ENCODE results near the gene B4GALT5. TPM values are rescaled to one million over a fixed set of nuclear protein-coding genes. Genes with fewer than 3 reads are reported as not detected.

B4GALT5 gene
- polyA plus RNA-seq, 2 of the 4 experiments (the other 2 are of a cell fraction) = 84.0 to 88.7 TPM

DNA sequence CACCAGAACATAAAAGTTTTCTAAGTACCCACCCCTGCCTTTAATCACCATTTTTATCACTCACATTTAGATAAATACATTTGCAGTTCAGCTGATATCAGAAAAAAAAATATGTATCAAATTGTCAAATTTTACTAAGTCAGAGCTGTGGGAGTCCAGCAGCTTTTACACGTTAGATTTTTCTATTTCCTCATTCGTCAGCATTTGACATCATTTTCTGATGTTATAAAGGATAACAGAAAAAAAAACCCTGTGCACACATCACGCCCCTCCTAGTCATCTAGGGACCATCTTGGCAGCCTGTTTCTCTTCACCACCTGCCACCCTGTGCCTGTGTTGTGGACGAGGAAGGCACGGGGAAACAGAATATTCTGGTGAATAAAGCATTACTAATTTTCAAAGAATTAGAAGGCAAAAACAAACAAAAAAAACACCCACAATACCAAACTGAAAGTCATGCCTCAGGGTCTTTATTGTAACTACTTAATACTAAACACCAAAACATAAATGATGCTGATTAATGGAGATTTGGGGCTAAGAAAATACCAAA lies 12.4 kb downstream of the B4GALT5 start (continued):
- TF ChIP-seq, protein P1, sequence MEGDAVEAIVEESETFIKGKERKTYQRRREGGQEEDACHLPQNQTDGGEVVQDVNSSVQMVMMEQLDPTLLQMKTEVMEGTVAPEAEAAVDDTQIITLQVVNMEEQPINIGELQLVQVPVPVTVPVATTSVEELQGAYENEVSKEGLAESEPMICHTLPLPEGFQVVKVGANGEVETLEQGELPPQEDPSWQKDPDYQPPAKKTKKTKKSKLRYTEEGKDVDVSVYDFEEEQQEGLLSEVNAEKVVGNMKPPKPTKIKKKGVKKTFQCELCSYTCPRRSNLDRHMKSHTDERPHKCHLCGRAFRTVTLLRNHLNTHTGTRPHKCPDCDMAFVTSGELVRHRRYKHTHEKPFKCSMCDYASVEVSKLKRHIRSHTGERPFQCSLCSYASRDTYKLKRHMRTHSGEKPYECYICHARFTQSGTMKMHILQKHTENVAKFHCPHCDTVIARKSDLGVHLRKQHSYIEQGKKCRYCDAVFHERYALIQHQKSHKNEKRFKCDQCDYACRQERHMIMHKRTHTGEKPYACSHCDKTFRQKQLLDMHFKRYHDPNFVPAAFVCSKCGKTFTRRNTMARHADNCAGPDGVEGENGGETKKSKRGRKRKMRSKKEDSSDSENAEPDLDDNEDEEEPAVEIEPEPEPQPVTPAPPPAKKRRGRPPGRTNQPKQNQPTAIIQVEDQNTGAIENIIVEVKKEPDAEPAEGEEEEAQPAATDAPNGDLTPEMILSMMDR (IDR thresholded peaks at IDR 0.05) = no peak
- TF ChIP-seq JUNB (IDR thresholded peaks at IDR 0.05) (peak; percentile 64), TFCP2L1 (CRISPR knock-in tag; IDR thresholded peaks at IDR 0.05) (no peak)

DNA sequence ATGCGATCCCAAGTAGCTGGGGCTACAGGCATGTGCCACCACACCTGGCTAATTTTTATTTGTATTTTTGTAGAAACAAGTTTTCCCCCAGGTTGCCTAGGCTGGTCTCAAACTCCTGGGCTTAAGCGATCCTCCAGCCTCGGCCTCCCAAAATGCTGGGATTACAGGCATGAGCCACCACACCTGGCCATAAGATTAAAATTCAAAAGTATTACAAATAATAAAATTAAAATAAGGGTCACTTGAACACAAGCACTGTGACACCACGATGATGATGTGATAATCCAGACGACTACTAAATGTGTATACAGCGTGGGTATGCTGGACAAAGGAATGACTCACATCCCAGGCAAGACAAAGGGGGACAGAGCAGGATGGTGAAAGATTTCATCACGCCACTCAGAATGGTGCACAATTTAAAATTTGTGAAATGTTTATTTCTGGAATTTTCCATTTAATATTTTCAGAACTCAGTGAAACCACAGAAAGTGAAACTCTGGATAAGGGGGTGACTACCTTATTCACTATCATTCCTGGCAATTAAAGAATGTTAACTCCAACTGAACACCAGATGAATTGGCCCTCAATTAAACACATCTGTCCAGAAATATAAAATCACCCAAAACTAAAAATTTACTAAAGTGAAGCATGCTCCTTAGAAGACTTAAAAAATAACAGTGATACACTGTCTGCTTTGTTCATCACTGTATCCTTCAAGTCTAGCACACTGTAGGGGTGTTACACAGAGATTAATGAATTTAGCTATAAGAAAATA lies 13.1 kb downstream of the B4GALT5 start:
- peak overlapping the region; percentile 98 for H3K27ac ChIP-seq
- DNase-seq (ENCODE audit: low read depth in 1 of 2, low spot score in 1 of 2) (peak in 1 of 2 experiments; percentile 87), ATAC-seq (peak; percentile 78 to 91), FAIRE-seq (no peak)
- ChIA-PET CTCF (interaction anchor here (1.2 kb wide), 1 partner anchor 15 kb away, joined by 3 read pairs; no protein-coding TSS in a partner anchor), POLR2A (interaction anchor here (0.6 to 1.6 kb wide), 8 partner anchors 10 to 333 kb away, joined by 3 to 5 read pairs (median 4); partner anchors contain the start of gene SLC9A8)
- H3K4me3 ChIP-seq = peak overlapping the region; percentile 14; the same call in 1 of the 3 replicates
- peak overlapping the region; percentile 85 for H3K4me2 ChIP-seq
- 6% methylated on average over 7 of the region's 7 CpGs for WGBS (ENCODE audit: missing lambda C conversion rate)
- no peaks in the 10 kb centered on the region for H3K9me3 ChIP-seq
- H3K4me1 ChIP-seq = peaks cover 93% of the 10 kb centered on the region
- TF ChIP-seq ZFP36 (IDR thresholded peaks at IDR 0.05; ENCODE audit: borderline replicate concordance, partially characterized antibody) (no peak), CBX8 (IDR thresholded peaks at IDR 0.05) (no peak), RAD21 (conservative IDR thresholded peaks at IDR 0.05 in 1 of 2, IDR thresholded peaks at IDR 0.05 in 1 of 2) (no peak; a peak in 1 of 5 replicates), EP300 (IDR thresholded peaks at IDR 0.05) (peak; percentile 64 to 65; a peak in 2 of 5 replicates), ZSCAN20 (CRISPR knock-in tag; IDR thresholded peaks at IDR 0.05) (0 out of 2 replicates have a peak, but pooled peaks have one; percentile 60), HEYL (CRISPR knock-in tag; IDR thresholded peaks at IDR 0.05) (no peak), TP53 (CRISPR knock-in tag; IDR thresholded peaks at IDR 0.05) (no peak), RNF2 (IDR thresholded peaks at IDR 0.05; ENCODE audit: borderline replicate concordance, low read depth) (no peak), NFE2L2 (conservative IDR thresholded peaks at IDR 0.05; ENCODE audit: low read length) (no peak), ZC3H11A (IDR thresholded peaks at IDR 0.05) (no peak), NPAS2 (CRISPR knock-in tag; IDR thresholded peaks at IDR 0.05; ENCODE audit: borderline replicate concordance) (no peak), FOSL2 (IDR thresholded peaks at IDR 0.05) (peak; percentile 87), FOSL2 (CRISPR knock-in tag; IDR thresholded peaks at IDR 0.05) (peak; percentile 92), CHD4 (IDR thresholded peaks at IDR 0.05; ENCODE audit: borderline replicate concordance) (no peak), CEBPB (IDR thresholded peaks at IDR 0.05) (peak; percentile 69 to 87; a peak in 3 of 4 replicates), EHMT2 (IDR thresholded peaks at IDR 0.05; ENCODE audit: low read depth) (no peak), HOXB5 (CRISPR knock-in tag; IDR thresholded peaks at IDR 0.05) (no peak), CHD2 (IDR thresholded peaks at IDR 0.05; ENCODE audit: low read length, partially characterized antibody) (no peak), NR3C1 (IDR thresholded peaks at IDR 0.05) (no peak), HOXB13 (CRISPR knock-in tag; IDR thresholded peaks at IDR 0.05; ENCODE audit: low read depth) (no peak), SMC3 (IDR thresholded peaks at IDR 0.05) (peak; percentile 34; the same call in 2 of the 3 replicates), RFX5 (IDR thresholded peaks at IDR 0.05) (no peak), JUNB (IDR thresholded peaks at IDR 0.05) (peak; percentile 81)
- TF ChIP-seq, protein P2, sequence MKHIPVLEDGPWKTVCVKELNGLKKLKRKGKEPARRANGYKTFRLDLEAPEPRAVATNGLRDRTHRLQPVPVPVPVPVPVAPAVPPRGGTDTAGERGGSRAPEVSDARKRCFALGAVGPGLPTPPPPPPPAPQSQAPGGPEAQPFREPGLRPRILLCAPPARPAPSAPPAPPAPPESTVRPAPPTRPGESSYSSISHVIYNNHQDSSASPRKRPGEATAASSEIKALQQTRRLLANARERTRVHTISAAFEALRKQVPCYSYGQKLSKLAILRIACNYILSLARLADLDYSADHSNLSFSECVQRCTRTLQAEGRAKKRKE (CRISPR knock-in tag; IDR thresholded peaks at IDR 0.05; ENCODE audit: low read depth) = no peak
- TF ChIP-seq, protein P3, sequence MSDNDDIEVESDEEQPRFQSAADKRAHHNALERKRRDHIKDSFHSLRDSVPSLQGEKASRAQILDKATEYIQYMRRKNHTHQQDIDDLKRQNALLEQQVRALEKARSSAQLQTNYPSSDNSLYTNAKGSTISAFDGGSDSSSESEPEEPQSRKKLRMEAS (IDR thresholded peaks at IDR 0.05) = peak; percentile 73
- TF ChIP-seq, protein P4, sequence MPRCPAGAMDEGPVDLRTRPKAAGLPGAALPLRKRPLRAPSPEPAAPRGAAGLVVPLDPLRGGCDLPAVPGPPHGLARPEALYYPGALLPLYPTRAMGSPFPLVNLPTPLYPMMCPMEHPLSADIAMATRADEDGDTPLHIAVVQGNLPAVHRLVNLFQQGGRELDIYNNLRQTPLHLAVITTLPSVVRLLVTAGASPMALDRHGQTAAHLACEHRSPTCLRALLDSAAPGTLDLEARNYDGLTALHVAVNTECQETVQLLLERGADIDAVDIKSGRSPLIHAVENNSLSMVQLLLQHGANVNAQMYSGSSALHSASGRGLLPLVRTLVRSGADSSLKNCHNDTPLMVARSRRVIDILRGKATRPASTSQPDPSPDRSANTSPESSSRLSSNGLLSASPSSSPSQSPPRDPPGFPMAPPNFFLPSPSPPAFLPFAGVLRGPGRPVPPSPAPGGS (IDR thresholded peaks at IDR 0.05) = no peak
- TF ChIP-seq, protein P5, sequence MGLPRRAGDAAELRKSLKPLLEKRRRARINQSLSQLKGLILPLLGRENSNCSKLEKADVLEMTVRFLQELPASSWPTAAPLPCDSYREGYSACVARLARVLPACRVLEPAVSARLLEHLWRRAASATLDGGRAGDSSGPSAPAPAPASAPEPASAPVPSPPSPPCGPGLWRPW (IDR thresholded peaks at IDR 0.05) = 0 out of 2 replicates have a peak, but pooled peaks have one; percentile 9
- TF ChIP-seq, protein P6, sequence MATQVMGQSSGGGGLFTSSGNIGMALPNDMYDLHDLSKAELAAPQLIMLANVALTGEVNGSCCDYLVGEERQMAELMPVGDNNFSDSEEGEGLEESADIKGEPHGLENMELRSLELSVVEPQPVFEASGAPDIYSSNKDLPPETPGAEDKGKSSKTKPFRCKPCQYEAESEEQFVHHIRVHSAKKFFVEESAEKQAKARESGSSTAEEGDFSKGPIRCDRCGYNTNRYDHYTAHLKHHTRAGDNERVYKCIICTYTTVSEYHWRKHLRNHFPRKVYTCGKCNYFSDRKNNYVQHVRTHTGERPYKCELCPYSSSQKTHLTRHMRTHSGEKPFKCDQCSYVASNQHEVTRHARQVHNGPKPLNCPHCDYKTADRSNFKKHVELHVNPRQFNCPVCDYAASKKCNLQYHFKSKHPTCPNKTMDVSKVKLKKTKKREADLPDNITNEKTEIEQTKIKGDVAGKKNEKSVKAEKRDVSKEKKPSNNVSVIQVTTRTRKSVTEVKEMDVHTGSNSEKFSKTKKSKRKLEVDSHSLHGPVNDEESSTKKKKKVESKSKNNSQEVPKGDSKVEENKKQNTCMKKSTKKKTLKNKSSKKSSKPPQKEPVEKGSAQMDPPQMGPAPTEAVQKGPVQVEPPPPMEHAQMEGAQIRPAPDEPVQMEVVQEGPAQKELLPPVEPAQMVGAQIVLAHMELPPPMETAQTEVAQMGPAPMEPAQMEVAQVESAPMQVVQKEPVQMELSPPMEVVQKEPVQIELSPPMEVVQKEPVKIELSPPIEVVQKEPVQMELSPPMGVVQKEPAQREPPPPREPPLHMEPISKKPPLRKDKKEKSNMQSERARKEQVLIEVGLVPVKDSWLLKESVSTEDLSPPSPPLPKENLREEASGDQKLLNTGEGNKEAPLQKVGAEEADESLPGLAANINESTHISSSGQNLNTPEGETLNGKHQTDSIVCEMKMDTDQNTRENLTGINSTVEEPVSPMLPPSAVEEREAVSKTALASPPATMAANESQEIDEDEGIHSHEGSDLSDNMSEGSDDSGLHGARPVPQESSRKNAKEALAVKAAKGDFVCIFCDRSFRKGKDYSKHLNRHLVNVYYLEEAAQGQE (IDR thresholded peaks at IDR 0.05) = no peak

All from A549 (cell line).